Activated CD4-positive, CD25-positive, alpha-beta regulatory T cell treated with anti-CD3 and anti-CD28 coated beads, Interleukin-2, amount 50 U/mL, for 24 hours (primary cell): ENCODE data around the gene ZNF592.

ENCODE experiments used
- ATAC-seq, 2 donors: fragments of 150-1000 bp; cut with Tn5 transposase; one replicate each; pipeline ENCODE4 v1.10.0; 2021; ENCODE audit warnings: mild to moderate bottlenecking in 1 of 2, moderate library complexity in 1 of 2

ZNF592 gene

GRCh38 chr15:84812842-84813241 lies 64.5 kb downstream of the ZNF592 start:
- no peak for ATAC-seq

GRCh38 chr15:84813435-84813834 lies 65.0 kb downstream of the ZNF592 start:
- ATAC-seq = no peak

GRCh38 chr15:84813931-84814330 lies 65.5 kb downstream of the ZNF592 start:
- no peak for ATAC-seq

- ATAC-seq = no peak
Observed at GRCh38 chr15:84814916-84815315, 66.5 kb downstream of the ZNF592 start.

GRCh38 chr15:84816694-84817465 lies 68.5 kb downstream of the ZNF592 start, which contains the start of gene ALPK3:
Gene ALPK3 (plus strand): TSS chr15:84817356. CDS start chr15:84817453, 97 bp downstream.
- ATAC-seq = no peak

GRCh38 chr15:84817466-84818081 lies 69.2 kb downstream of the ZNF592 start:
- no peak for ATAC-seq

GRCh38 chr15:84818261-84819131 lies 70.1 kb downstream of the ZNF592 start:
- ATAC-seq = no peak

- no peak for ATAC-seq
Observed at GRCh38 chr15:84819291-84819768, 70.9 kb downstream of the ZNF592 start.

GRCh38 chr15:84819791-84820190 lies 71.4 kb downstream of the ZNF592 start:
- no peak for ATAC-seq

- no peak for ATAC-seq
Observed at GRCh38 chr15:84821501-84822021, 73.2 kb downstream of the ZNF592 start.

GRCh38 chr15:84822653-84823281 lies 74.4 kb downstream of the ZNF592 start:
- no peak for ATAC-seq

GRCh38 chr15:84823282-84823878 lies 75.0 kb downstream of the ZNF592 start:
- ATAC-seq = no peak

- ATAC-seq = no peak
Observed at GRCh38 chr15:84824260-84825007, 76.0 kb downstream of the ZNF592 start.

- no peak for ATAC-seq
Observed at GRCh38 chr15:84826369-84826823, 78.0 kb downstream of the ZNF592 start.

GRCh38 chr15:84827246-84827645 lies 78.9 kb downstream of the ZNF592 start:
- ATAC-seq = no peak

- ATAC-seq = no peak
Observed at GRCh38 chr15:84828086-84828908, 79.9 kb downstream of the ZNF592 start.

GRCh38 chr15:84829428-84829827 lies 81.0 kb downstream of the ZNF592 start:
- no peak for ATAC-seq

- no peak for ATAC-seq
Observed at GRCh38 chr15:84830036-84830435, 81.6 kb downstream of the ZNF592 start.

GRCh38 chr15:84831028-84831427 lies 82.6 kb downstream of the ZNF592 start:
- ATAC-seq = no peak

GRCh38 chr15:84831613-84832012 lies 83.2 kb downstream of the ZNF592 start:
- no peak for ATAC-seq
